Measurements from ENCODE around the gene NAA80.
A peak's percentile ranks its signal among the peaks of the same experiment; 100 is the strongest.

The NAA80 gene

DNA sequence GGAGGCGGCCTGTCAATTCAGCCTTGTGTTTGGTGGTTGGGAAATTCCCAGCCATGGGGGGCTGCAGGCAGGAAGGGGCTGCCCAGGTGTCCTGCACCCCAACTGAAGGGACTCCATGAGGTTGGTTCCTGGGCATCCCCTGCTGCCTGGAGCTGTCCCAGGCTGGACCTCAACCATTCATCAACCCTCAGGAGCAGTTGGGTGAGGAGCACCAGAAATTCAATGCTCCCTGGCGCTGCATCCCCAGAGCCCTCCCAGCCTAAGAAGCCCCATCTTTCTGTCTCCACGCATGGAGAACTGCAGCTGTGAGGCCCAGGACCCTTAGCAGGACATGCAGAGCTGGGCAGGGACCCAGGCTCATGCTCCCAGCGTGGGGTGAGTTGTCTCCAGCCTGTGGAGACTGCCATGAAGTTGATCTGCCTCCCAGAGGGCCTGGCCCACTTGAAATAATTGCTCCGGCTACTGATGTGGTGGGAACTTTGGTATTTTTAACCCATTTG lies 38.2 kb downstream of the NAA80 start:
- H3K4me3 ChIP-seq (ENCODE audit: low read depth, low read length), result peak overlapping the region; percentile 57
- POLR2A ChIA-PET, result interaction anchor here (0.6 to 0.7 kb wide), 2 partner anchors 12 to 25 kb away, joined by 3 read pairs; no protein-coding TSS in a partner anchor
- no peak for DNase-seq (ENCODE audit: low read depth, low spot score)
- TF ChIP-seq, protein P1, sequence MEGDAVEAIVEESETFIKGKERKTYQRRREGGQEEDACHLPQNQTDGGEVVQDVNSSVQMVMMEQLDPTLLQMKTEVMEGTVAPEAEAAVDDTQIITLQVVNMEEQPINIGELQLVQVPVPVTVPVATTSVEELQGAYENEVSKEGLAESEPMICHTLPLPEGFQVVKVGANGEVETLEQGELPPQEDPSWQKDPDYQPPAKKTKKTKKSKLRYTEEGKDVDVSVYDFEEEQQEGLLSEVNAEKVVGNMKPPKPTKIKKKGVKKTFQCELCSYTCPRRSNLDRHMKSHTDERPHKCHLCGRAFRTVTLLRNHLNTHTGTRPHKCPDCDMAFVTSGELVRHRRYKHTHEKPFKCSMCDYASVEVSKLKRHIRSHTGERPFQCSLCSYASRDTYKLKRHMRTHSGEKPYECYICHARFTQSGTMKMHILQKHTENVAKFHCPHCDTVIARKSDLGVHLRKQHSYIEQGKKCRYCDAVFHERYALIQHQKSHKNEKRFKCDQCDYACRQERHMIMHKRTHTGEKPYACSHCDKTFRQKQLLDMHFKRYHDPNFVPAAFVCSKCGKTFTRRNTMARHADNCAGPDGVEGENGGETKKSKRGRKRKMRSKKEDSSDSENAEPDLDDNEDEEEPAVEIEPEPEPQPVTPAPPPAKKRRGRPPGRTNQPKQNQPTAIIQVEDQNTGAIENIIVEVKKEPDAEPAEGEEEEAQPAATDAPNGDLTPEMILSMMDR (IDR thresholded peaks at IDR 0.05; ENCODE audit: insufficient read depth, low read length, missing control alignments), result no peak
- CTCF ChIA-PET, result interaction anchor here (0.8 to 47.4 kb wide), 8 partner anchors 5 to 67 kb away, joined by 3 to 1609 read pairs (median 7); partner anchors contain the start of genes GNAI2, LSMEM2, SEMA3B and SLC38A3

DNA sequence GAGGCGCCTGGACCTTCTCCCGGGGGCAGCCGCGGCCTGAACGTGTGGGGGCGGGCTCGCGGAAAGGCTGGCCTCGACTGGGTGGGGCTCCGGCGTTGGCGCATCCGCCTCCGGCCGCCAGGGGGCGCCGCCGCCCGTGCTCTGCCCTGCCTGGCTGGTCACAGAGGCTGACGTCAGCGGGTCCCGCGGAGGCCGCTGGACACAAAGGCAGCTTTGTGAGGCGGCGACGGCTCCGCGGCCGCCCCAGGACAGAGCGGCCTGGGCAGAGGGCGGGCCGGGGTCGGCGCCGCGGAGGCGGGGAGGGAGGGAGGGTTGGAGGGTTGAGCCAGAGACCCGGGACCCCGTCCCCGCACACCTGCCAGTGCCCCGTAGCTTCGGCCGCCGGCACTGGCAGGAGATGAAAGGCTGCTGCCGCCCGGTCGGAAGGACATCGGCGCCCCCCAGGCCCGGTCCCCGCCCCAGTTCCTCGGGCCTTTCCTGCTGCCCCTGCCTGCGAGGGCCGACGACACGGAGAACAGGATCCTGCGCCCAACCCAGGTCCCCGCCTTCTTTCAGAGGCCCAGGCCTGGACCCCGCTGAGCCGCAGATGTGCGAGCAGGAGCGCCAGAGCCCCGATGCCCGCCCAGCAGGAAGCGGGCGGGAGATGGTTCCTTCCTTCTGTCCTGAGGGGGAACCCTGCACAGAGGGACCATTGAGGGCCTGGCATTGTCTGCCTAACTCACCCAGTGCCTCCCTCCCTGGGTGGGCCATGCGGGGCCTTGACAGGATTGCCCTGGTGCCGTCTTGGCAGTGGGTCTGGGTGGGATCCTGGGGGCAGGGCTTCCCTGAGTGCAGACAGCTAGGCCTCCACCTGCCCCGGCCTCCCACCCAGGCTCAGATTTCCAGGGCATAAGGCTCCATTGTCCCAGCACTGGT lies 38.9 kb downstream of the NAA80 start:
- CTCF ChIA-PET, result interaction anchor here (0.7 to 47.4 kb wide), 9 partner anchors 5 to 67 kb away, joined by 3 to 1609 read pairs (median 10); partner anchors contain the start of genes GNAI2, GNAT1, IFRD2 and LSMEM2
- no peak for DNase-seq (ENCODE audit: low read depth, low spot score)

DNA sequence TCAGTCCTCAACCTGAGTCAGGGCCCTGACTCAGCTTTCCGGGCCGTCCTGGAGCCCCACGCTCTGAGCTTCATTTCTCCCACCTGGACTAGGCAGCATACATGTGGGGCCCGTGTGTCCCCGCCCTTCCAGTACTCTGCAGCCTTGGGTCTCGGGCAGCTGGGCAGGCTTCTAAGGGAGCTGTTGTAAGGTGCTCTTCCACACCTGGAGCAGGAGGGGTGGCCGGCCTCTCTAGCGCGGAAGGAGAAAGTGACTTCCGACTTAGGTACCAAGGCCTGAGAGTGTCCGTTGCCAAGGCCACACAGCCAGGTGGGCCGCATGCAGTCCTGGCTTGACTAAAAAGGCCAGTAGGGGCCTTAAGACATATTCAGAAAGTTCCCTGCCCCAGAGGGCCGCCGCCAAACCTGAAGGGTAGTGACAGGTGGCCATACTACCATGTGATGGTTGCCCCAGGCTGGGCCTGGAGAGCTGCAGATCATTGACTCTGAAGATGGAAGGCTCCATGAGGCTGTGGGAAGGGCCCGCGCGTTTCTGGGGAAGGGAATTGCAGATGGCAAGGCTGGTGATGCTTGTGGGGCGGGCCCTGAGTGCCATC lies 39.7 kb downstream of the NAA80 start:
- POLR2A ChIA-PET, result interaction anchor here (1.0 to 1.2 kb wide), 4 partner anchors 9 to 24 kb away, joined by 3 to 6 read pairs (median 4); partner anchors contain the start of genes GNAI2 and SEMA3B
- no peak for DNase-seq (ENCODE audit: low read depth, low spot score)
- no peak overlapping the region for H3K4me3 ChIP-seq (ENCODE audit: low read depth, low read length)
- CTCF ChIA-PET, result interaction anchor here (1.0 to 47.4 kb wide), 8 partner anchors 6 to 94 kb away, joined by 3 to 1609 read pairs (median 12); partner anchors contain the start of genes GNAI2, GNAT1, LSMEM2 and SEMA3B
- TF ChIP-seq, protein P1 (IDR thresholded peaks at IDR 0.05; ENCODE audit: insufficient read depth, low read length, missing control alignments), result no peak

More for the DNA sequence above, 38.9 kb downstream of the NAA80 start:
- H3K4me3 ChIP-seq (ENCODE audit: low read depth, low read length), result peak overlapping the region; percentile 57
- POLR2A ChIA-PET, result interaction anchor here (1.0 to 1.2 kb wide), 4 partner anchors 9 to 24 kb away, joined by 3 to 6 read pairs (median 4); partner anchors contain the start of genes GNAI2 and SEMA3B
- TF ChIP-seq, protein P1 (IDR thresholded peaks at IDR 0.05; ENCODE audit: insufficient read depth, low read length, missing control alignments), result peak; percentile 94

DNA sequence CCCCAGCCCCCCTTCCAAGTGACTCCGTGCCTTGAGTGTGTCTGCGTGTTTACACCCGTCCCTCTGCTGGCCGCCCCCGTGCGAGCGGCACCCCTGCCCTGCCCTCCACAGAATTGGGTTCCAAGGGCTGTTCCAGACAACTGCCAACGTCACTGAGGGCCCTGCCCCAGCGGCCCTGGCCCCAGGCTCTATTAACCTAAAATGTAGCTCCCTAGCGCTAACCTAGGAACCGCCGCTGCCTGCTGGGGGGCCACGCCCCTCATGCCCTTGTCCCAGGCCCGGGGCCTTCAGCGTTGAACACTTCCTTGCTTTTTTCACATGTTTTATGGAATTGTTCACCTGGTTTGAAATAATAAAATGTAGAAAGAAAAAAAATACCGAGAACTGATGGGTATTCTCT lies 40.2 kb downstream of the NAA80 start:
- DNase-seq (ENCODE audit: low read depth, low spot score), result no peak
- no peak overlapping the region for H3K4me3 ChIP-seq (ENCODE audit: low read depth, low read length)
- ChIA-PET CTCF (interaction anchor here (1.0 to 47.4 kb wide), 8 partner anchors 7 to 93 kb away, joined by 3 to 1609 read pairs (median 8); partner anchors contain the start of genes GNAI2, GNAT1, LSMEM2 and SEMA3B), POLR2A (interaction anchor here (0.7 kb wide), 1 partner anchor 1429 kb away, joined by 3 read pairs; no protein-coding TSS in a partner anchor)
- TF ChIP-seq, protein P1 (IDR thresholded peaks at IDR 0.05; ENCODE audit: insufficient read depth, low read length, missing control alignments), result peak; percentile 10

DNA sequence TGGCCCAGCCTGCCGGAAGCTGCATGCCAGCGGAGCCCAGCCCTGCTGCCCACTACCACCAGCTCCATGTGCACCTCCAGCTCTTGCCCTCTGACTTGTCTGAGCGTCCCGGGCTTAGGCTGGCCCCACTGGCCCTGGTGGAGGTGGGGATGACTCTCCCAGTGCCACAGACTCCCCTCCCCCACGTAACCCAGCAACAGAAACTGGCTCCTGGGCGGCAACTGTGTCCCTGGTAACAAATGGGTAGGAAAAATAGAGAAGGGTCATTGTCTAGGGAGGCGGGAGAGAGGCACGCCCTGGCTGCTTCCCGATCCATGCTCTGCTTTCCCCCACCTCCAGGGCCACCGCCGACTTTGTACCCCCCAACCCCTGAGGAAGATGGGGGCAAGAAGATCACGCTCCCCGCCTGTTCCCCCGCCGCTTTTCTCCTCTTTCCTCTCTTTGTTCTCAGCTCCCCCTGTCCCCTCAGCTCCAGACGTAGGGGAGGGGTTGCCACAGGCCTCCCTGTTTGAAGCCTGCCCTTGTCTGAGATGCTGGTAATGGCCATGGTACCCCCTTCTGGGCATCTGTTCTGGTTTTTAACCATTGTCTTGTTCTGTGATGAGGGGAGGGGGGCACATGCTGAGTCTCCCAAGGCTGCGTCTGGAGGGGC lies 41.0 kb downstream of the NAA80 start:
- no peak overlapping the region for H3K4me3 ChIP-seq (ENCODE audit: low read depth, low read length)
- POLR2A ChIA-PET, result interaction anchor here (0.7 kb wide), 1 partner anchor 1430 kb away, joined by 3 read pairs; no protein-coding TSS in a partner anchor
- CTCF ChIA-PET, result interaction anchor here (1.1 to 47.4 kb wide), 6 partner anchors 8 to 77 kb away, joined by 3 to 1609 read pairs (median 26); partner anchors contain the start of genes GNAI2, GNAT1, LSMEM2 and SEMA3B
- TF ChIP-seq, protein P1 (IDR thresholded peaks at IDR 0.05; ENCODE audit: insufficient read depth, low read length, missing control alignments), result no peak
- DNase-seq (ENCODE audit: low read depth, low spot score), result no peak

All from AG04449 (cell line).